Mucosa of descending colon (tissue), 3 donors: ENCODE results near the gene TM4SF1. TPM values are rescaled to one million over a fixed set of nuclear protein-coding genes. Genes with fewer than 3 reads are reported as not detected.

Experiments
- ATAC-seq: fragments of 200-7000 bp; cut with Tn5 transposase; one replicate; pipeline ENCODE4 v1.9.1; 2020; ENCODE audit warnings: mild to moderate bottlenecking, moderate library complexity
- DNase-seq, 3 donors: peaks; one replicate each; pipeline ENCODE4 v3.0.0-alpha.2; 2020
- H3K36me3 ChIP-seq: fragments of 200-600 bp; one replicate; pipeline ENCODE4 v1.8.0; 2021; ENCODE audit warnings: low read depth, mild to moderate bottlenecking
- H3K4me1 ChIP-seq: fragments of 200-600 bp; one replicate; pipeline ENCODE4 v1.8.0; 2021; ENCODE audit warnings: low read depth, mild to moderate bottlenecking
- H3K4me3 ChIP-seq: fragments of 200-600 bp; one replicate; pipeline ENCODE4 v1.8.0; 2021; ENCODE audit warnings: mild to moderate bottlenecking
- H3K9me3 ChIP-seq: fragments of 200-600 bp; one replicate; pipeline ENCODE4 v1.8.0; 2021; ENCODE audit warnings: mild to moderate bottlenecking
- intact Hi-C, 2 donors: fragments of 100-400 bp; cut with DNase I in 1 of 2; cut with micrococcal nuclease in 1 of 2; formaldehyde crosslinking; loops; one replicate each; pipeline versions ENCODE4 v1.11.0 to v1.11.1; 2022; cut with DNase I, micrococcal nuclease
- total RNA-seq, 3 donors: library from RNA; stranded (reverse); fragmentation: NEBNext Ultra II Directional in 2 of 3; extraction: Animal tissue kit (Norgen Biotek cat#: 25700) in 2 of 3; gene quantifications; one replicate each; pipeline versions ENCODE4 v1.2.1 to v1.2.4, GENCODE V29; 2021 to 2023
- TF ChIP-seq, protein P1 (sequence below): fragments of 200-600 bp; IDR thresholded peaks from one replicate; pipeline ENCODE4 v1.8.0; 2022; ENCODE audit warnings: antibody characterized with exemption, mild to moderate bottlenecking
- donor health status: DM: no; HTN: no; CAD: no; lungs with moderate emphysema.
- donor health status: DM: no; HTN: no; CAD: no.
- donor health status: DM: no; HTN: yes; CAD: no.

TM4SF1 gene
- total RNA-seq, 3 donors from 2014 or later: 22.7 to 87.8 (median 24.9) TPM

DNA sequence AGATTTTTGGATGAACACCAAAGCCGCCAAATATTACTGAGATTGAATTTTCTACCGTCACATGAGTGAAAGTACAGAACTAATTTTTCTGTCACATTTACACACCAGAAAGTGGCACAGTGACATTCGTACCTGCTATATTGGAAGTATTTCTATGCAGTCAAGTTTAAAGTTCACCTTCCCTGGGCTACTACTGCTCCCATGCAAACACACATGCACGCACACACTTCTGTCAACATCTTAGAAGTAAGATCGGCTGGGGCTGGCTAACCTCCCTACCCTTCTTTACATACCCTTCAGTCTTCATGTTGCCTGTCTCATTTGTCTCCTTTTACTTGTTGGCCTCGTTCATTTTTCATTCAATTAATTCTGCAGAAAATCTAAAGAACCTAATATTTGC lies 19.0 kb upstream of the TM4SF1 start:
- H3K9me3 ChIP-seq: no peaks in the 10 kb centered on the region
- TF ChIP-seq, protein P1, sequence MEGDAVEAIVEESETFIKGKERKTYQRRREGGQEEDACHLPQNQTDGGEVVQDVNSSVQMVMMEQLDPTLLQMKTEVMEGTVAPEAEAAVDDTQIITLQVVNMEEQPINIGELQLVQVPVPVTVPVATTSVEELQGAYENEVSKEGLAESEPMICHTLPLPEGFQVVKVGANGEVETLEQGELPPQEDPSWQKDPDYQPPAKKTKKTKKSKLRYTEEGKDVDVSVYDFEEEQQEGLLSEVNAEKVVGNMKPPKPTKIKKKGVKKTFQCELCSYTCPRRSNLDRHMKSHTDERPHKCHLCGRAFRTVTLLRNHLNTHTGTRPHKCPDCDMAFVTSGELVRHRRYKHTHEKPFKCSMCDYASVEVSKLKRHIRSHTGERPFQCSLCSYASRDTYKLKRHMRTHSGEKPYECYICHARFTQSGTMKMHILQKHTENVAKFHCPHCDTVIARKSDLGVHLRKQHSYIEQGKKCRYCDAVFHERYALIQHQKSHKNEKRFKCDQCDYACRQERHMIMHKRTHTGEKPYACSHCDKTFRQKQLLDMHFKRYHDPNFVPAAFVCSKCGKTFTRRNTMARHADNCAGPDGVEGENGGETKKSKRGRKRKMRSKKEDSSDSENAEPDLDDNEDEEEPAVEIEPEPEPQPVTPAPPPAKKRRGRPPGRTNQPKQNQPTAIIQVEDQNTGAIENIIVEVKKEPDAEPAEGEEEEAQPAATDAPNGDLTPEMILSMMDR: no peak
- ATAC-seq (no peak), DNase-seq (no peak)
- H3K4me3 ChIP-seq: no peak overlapping the region
- no peaks in the 10 kb centered on the region for H3K4me1 ChIP-seq
- no peaks in the 10 kb centered on the region for H3K36me3 ChIP-seq
- intact Hi-C loops: no loop called here

DNA sequence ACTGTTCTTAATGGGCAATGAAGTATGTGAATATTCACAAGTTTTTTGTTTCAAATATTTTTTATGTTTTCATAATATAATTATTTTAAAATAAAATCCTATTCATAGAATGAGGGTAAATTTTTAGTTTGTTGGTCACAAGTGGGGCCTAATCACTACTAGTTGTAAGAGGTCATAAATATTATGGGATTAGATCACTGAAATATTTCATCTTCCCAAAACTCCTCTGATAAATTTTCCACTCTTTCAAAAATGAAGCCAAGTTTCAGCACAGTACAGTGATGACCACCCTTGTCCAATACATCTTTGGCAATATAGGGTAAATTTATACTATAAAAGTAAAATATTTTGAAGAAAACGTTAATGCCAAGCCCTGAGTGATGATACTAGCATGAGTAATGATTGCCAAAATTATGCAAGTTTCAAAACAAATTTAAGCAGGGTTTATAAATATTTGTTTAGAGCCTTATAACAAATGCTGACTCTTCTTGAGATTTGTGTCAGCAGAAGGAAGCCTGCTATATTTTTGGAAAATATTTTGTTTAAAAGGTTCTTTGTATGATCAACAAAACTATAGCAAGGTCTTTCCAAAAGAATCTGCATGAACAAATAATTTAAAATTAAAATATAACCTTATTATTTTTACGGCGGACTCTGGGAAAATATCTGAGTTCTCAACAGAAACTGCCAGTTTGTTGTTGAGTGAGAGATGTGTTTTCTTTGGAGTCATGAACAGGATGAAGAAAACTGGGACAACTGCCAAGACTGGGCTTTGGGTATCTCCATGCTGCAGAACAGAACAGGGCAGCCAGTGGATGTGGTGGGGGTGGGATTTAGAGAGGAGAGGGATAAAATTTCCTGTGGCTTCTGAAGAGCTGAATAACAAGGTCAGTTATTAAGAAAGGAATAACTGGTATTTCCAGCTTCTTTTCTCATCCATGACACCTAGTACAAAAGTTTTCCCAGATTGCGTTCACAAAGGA lies 17.9 kb upstream of the TM4SF1 start:
- TF ChIP-seq, protein P1: no peak
- Histone ChIP-seq H3K4me3 (no peak overlapping the region), H3K36me3 (no peaks in the 10 kb centered on the region), H3K9me3 (no peaks in the 10 kb centered on the region), H3K4me1 (no peaks in the 10 kb centered on the region)
- no peak for DNase-seq
- ATAC-seq: no peak
- intact Hi-C loops: no loop called here

DNA sequence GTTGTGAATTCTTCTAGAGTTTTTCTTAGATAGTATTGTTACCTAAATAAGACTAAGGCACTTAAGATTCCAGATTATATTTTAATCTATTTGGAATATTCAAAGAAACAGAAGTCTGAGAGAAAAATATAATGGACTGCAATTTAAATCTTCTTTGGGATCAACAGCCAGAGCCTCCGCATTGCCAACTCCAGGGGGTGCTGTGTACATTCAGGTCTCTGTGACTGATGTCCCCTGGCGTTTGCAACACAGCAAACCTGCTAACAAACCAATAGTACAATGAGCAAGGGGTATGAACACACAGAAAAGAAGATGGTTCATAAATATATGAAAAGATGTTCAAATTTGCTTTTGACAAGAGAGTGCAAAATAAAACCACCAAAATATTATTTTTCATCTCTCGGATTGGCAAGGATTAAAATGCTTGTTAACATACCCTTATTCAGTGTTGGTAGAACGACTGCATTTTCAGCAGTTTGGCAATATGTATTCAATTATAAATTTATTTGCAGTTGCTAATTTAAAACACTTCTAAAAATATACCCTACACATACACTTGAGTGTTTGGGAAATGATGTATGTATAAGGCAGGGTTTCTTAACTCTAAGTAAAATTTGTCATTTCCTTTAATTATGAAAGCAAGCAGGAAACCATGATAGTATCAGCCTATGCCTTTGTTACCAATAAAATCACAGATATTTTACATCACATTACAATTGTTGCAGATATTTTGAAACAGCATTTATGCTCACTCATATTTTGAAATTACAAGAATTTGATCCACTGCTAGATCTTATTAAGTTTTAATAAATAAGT lies 16.1 kb upstream of the TM4SF1 start:
- H3K4me1 ChIP-seq: no peaks in the 10 kb centered on the region
- H3K4me3 ChIP-seq: no peak overlapping the region
- TF ChIP-seq, protein P1: peak; percentile 66
- no peaks in the 10 kb centered on the region for H3K9me3 ChIP-seq
- ATAC-seq: peak; percentile 68
- intact Hi-C loops: no loop called here
- peak; percentile 60 to 87 (median 71) for DNase-seq
- H3K36me3 ChIP-seq: no peaks in the 10 kb centered on the region

DNA sequence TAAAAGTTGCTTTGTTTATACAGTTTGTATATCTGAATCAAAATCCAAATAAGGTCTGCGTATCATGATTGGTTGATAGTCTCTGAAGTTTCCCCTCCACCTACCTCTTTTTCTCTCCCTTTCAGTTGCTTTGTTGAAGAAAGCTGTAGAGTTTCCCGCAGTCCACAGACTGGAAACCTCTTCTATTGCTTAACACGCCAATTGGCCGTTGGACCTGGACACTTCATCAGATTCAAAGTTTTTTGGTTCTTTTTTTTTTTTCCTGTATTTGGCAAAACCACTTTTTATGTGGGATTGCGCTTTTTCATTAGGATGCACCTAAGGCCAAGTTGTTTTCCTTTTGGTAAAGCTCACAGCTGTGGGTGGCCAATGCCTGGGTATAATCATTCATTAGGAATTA lies 14.5 kb upstream of the TM4SF1 start:
- intact Hi-C loops: no loop called here
- H3K4me1 ChIP-seq: no peaks in the 10 kb centered on the region
- DNase-seq (no peak), ATAC-seq (no peak)
- no peaks in the 10 kb centered on the region for H3K36me3 ChIP-seq
- no peak overlapping the region for H3K4me3 ChIP-seq
- TF ChIP-seq, protein P1: no peak
- no peaks in the 10 kb centered on the region for H3K9me3 ChIP-seq

DNA sequence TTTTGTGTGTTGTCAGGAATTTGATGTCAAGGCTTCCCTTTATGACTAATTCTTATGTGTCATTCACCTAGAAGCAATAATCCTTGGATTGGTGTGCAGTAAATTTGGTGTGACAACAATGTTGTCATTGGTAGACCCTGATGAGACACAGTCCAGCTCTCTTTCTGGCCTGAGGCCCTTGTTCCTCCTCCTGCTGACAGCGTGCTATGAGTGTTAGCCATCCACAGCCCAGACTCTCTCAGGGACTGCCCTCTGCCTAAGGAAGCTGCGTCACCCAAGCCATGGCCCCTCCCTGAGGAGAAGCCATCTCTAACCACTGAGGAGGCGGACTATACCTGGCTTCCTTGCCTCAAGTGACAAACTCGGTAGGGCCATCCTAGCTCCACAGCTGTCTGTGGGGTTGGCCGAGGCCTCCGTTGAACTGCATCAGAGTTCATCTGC lies 13.3 kb upstream of the TM4SF1 start:
- ATAC-seq: peak; percentile 82
- Histone ChIP-seq H3K36me3 (no peaks in the 10 kb centered on the region), H3K4me3 (no peak overlapping the region), H3K4me1 (no peaks in the 10 kb centered on the region), H3K9me3 (no peaks in the 10 kb centered on the region)
- TF ChIP-seq, protein P1: no peak
- intact Hi-C loops: no loop called here
- DNase-seq: no peak
